Chondrocyte (in vitro differentiated cells): ENCODE results near the gene CRLF1. TPM values are rescaled to one million over a fixed set of nuclear protein-coding genes. Genes with fewer than 3 reads are reported as not detected.

Source experiments
- DNase-seq: peaks from one replicate; pipeline ENCODE4 v3.0.0; 2021; ENCODE audit warnings: mixed read lengths, low spot score
- H3K27ac Mint-ChIP-seq: one replicate; pipeline ENCODE4 v1.8.0; 2021; ENCODE audit warnings: mild to moderate bottlenecking, moderate library complexity, mixed read lengths; ENCODE audit not compliant: unreplicated experiment
- H3K27me3 Mint-ChIP-seq: 2 replicates; pipeline ENCODE4 v1.8.0; 2021; ENCODE audit warnings: low read depth, mixed read lengths
- H3K36me3 Mint-ChIP-seq: 2 replicates; pipeline ENCODE4 v1.8.0; 2021; ENCODE audit warnings: low read depth, mixed read lengths
- H3K4me1 Mint-ChIP-seq: 2 replicates; pipeline ENCODE4 v1.8.0; 2021; ENCODE audit warnings: low read depth, mild to moderate bottlenecking, mixed read lengths
- H3K4me3 Mint-ChIP-seq: one replicate; pipeline ENCODE4 v1.8.0; 2021; ENCODE audit warnings: mild to moderate bottlenecking, moderate library complexity, mixed read lengths; ENCODE audit not compliant: unreplicated experiment
- H3K9me3 Mint-ChIP-seq: 2 replicates; pipeline ENCODE4 v1.8.0; 2021; ENCODE audit warnings: low read depth, mixed read lengths
- CTCF ChIP-seq: fragments of 200-600 bp; sonication (generic); IDR thresholded peaks from 2 replicates; pipeline ENCODE4 v1.5.0; 2021; ENCODE audit warnings: antibody characterized with exemption, mild to moderate bottlenecking, moderate library complexity
- total RNA-seq: library from RNA; stranded (reverse); gene quantifications from 3 replicates; pipeline ENCODE4 v1.2.1, GENCODE V29; 2021

Gene CRLF1
- total RNA-seq, 1 donor from 2014 or later: 13.2 TPM

GRCh38 chr19:18616023-18616422 lies 9.4 kb upstream of the CRLF1 start:
- Mint-ChIP-seq H3K36me3 (peaks cover under 1% of the 10 kb centered on the region), H3K4me1 (peaks cover 15% of the 10 kb centered on the region), H3K27ac (no peak overlapping the region), H3K4me3 (no peak overlapping the region), H3K9me3 (no peaks in the 10 kb centered on the region), H3K27me3 (peaks cover 24% of the 10 kb centered on the region)
- no peak for DNase-seq
- TF ChIP-seq CTCF: no peak

- Mint-ChIP-seq H3K27me3 (peaks cover 40% of the 10 kb centered on the region), H3K27ac (no peak overlapping the region), H3K9me3 (no peaks in the 10 kb centered on the region), H3K4me1 (peaks cover 17% of the 10 kb centered on the region), H3K36me3 (peaks cover 2% of the 10 kb centered on the region), H3K4me3 (peak overlapping the region; percentile 57)
- TF ChIP-seq CTCF: no peak
- no peak for DNase-seq
Measured at GRCh38 chr19:18613589-18614234, 7.1 kb upstream of the CRLF1 start.

- H3K4me1 Mint-ChIP-seq: peaks cover 17% of the 10 kb centered on the region
- no peak within 1 kb of the TSS for H3K27ac Mint-ChIP-seq
- H3K36me3 Mint-ChIP-seq: peaks cover 3% of the 10 kb centered on the region
- no peak for TF ChIP-seq CTCF
- H3K9me3 Mint-ChIP-seq: no peaks in the 10 kb centered on the region
- DNase-seq: no peak
- peaks cover 47% of the 10 kb centered on the region for H3K27me3 Mint-ChIP-seq
- peak within 1 kb of the TSS; percentile 73 for H3K4me3 Mint-ChIP-seq
Measured at GRCh38 chr19:18612772-18613588, 6.4 kb upstream of the CRLF1 start, which contains the start of gene TMEM59L. TSS of gene TMEM59L (plus strand) at chr19:18612870. CDS start at chr19:18612959, 89 bp downstream.

- no peak for DNase-seq
- Mint-ChIP-seq H3K27ac (no peak overlapping the region), H3K4me3 (peak overlapping the region; percentile 73), H3K4me1 (peaks cover 21% of the 10 kb centered on the region), H3K36me3 (peaks cover 3% of the 10 kb centered on the region), H3K9me3 (no peaks in the 10 kb centered on the region), H3K27me3 (peaks cover 49% of the 10 kb centered on the region)
- no peak for TF ChIP-seq CTCF
Measured at GRCh38 chr19:18612051-18612771, 5.6 kb upstream of the CRLF1 start.
